Fibroblast of lung (primary cell): ENCODE data around the gene GAPVD1.
"Not testable (repeated sequence)": the region's sequence is repeated elsewhere in the genome, so short reads cannot be mapped to it uniquely, and the experiment has no call there.

Experiments used
- CTCF ChIP-seq, 2 donors: IDR thresholded peaks in 1 of 2; conservative IDR thresholded peaks in 1 of 2; 1 replicate in 1 of 2; 2 replicates in 1 of 2; pipeline ENCODE4 v1.5.1; 2011 to 2012; ENCODE audit warnings: low read length in 2 of 2, control low read depth in 1 of 2, inconsistent platforms in 1 of 2, low read depth in 1 of 2, mild to moderate bottlenecking in 1 of 2
- EZH2 ChIP-seq: IDR thresholded peaks from 2 replicates; pipeline ENCODE4 v1.5.1; 2012; ENCODE audit warnings: low read length, control low read depth, mild to moderate bottlenecking; ENCODE audit errors: missing control alignments

- not testable (repeated sequence) for TF ChIP-seq CTCF (conservative IDR thresholded peaks at IDR 0.05 in 1 of 2, IDR thresholded peaks at IDR 0.05 in 1 of 2; ENCODE audit: low read depth in 1 of 2, low read length in 2 of 2); EZH2
Observed at GRCh38 chr9:125286935-125287433, 25.4 kb downstream of the GAPVD1 start.
